Activated naive CD8-positive, alpha-beta T cell treated with anti-CD3 and anti-CD28 coated beads, Interleukin-2, amount 10 ng/mL, durations not matched to agents 7 days and 5 days (primary cell): ENCODE measurements around the gene ADAMTS18. TPM values are rescaled to one million over a fixed set of nuclear protein-coding genes. Genes with fewer than 3 reads are reported as not detected.

Experiments used
- ATAC-seq: fragments of 150-1000 bp; cut with Tn5 transposase; one replicate; pipeline ENCODE4 v1.10.0; 2021; ENCODE audit warnings: low read depth, moderate library complexity
- POLR2A ChIA-PET: fragments of 350-600 bp; sonication (Branson Sonifier 250); formaldehyde crosslinking; loops from one replicate; lab custom pipeline; 2021; ENCODE audit warnings: antibody characterized with exemption; lab: Charles Lee
- DNase-seq: peaks from one replicate; pipeline ENCODE4 v3.0.0; 2021
- H3K27ac Mint-ChIP-seq: one replicate; pipeline ENCODE4 v1.8.0; 2022; ENCODE audit warnings: mild to moderate bottlenecking, mixed read lengths
- H3K27me3 Mint-ChIP-seq: one replicate; pipeline ENCODE4 v1.8.0; 2022; ENCODE audit warnings: mild to moderate bottlenecking, moderate library complexity, mixed read lengths
- H3K36me3 Mint-ChIP-seq: one replicate; pipeline ENCODE4 v1.8.0; 2021; ENCODE audit warnings: mild to moderate bottlenecking, mixed read lengths
- H3K4me1 Mint-ChIP-seq: one replicate; pipeline ENCODE4 v1.8.0; 2021; ENCODE audit warnings: mixed read lengths
- H3K4me3 Mint-ChIP-seq: one replicate; pipeline ENCODE4 v1.8.0; 2022; ENCODE audit warnings: mild to moderate bottlenecking, moderate library complexity, mixed read lengths
- H3K9me3 Mint-ChIP-seq: one replicate; pipeline ENCODE4 v1.8.0; 2021; ENCODE audit warnings: mixed read lengths
- total RNA-seq, 2 experiments: library from RNA; stranded (reverse); gene quantifications; one replicate each; pipeline ENCODE4 v1.2.3, GENCODE V29; 2021

ADAMTS18 gene
- total RNA-seq, 2 experiments from 2014 or later: not detected

DNA sequence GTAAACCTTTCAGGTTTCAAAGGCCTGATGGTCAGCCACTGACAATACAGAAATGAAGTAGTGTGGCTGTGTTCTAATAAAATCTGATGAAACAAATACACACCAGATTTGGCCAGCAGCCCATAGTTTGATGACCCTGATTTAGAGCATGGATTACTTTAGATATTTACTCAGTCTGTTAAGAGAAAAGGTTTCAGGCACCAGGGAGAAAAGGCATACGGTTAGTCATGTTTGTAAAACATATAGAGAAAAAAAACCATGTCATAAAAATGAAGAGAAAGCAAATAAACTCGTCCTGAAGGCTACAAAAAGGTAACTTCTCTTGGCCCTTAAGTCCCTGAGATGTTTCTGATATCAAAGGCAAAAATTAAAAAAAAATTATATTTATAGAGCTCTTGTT is 112.1 kb downstream of the ADAMTS18 start:
- Mint-ChIP-seq H3K27me3 (no peaks in the 10 kb centered on the region), H3K9me3 (no peaks in the 10 kb centered on the region), H3K4me1 (no peaks in the 10 kb centered on the region), H3K36me3 (no peaks in the 10 kb centered on the region), H3K27ac (no peak overlapping the region), H3K4me3 (no peak overlapping the region)
- ATAC-seq: no peak
- POLR2A ChIA-PET: no interaction called here
- DNase-seq: no peak

DNA sequence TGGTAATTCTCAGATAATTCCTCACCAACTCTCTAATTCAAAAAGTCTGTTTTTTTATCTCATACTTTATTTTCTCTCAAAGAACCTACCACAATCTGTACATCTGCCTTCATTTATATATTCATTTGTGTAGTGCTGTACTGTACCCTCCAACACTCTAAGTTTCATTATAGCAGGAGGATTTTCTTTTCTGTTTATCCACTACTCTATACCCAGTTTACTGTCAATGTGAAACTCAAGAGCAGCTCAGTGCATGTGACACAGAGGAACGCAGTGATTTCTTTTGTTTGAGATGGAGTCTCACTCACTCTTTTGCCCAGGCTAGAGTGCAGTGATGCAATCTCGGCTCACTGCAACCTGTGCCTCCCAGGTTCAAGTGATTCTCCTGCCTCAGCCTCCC is 117.8 kb downstream of the ADAMTS18 start:
- no peaks in the 10 kb centered on the region for H3K4me1 Mint-ChIP-seq
- POLR2A ChIA-PET: no interaction called here
- H3K27ac Mint-ChIP-seq: no peak overlapping the region
- no peak overlapping the region for H3K4me3 Mint-ChIP-seq
- no peaks in the 10 kb centered on the region for H3K36me3 Mint-ChIP-seq
- H3K9me3 Mint-ChIP-seq: no peaks in the 10 kb centered on the region
- no peak for DNase-seq
- no peaks in the 10 kb centered on the region for H3K27me3 Mint-ChIP-seq
- ATAC-seq: no peak

DNA sequence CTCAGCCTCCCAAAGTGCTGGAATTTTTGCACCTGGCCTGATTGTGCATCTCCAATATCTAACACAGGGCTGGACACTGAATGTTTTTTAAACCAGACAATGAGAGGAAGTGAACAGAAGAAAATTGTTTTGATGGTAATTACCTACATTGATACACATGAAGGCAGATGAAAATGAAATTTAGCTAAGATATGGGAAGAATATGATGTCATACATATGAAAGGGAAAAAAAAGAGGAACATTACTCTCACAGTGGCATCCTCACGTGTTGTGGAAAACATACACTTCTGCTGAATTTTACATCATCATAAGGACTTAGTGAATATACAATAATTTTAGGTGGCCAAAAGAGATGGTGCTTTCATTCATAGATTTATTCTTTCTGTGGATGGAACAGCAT is 124.0 kb downstream of the ADAMTS18 start:
- no peak overlapping the region for H3K4me3 Mint-ChIP-seq
- H3K27ac Mint-ChIP-seq: no peak overlapping the region
- H3K9me3 Mint-ChIP-seq: no peaks in the 10 kb centered on the region
- DNase-seq (no peak), ATAC-seq (no peak)
- peaks cover 1% of the 10 kb centered on the region for H3K4me1 Mint-ChIP-seq
- H3K36me3 Mint-ChIP-seq: no peaks in the 10 kb centered on the region
- POLR2A ChIA-PET: no interaction called here
- no peaks in the 10 kb centered on the region for H3K27me3 Mint-ChIP-seq

DNA sequence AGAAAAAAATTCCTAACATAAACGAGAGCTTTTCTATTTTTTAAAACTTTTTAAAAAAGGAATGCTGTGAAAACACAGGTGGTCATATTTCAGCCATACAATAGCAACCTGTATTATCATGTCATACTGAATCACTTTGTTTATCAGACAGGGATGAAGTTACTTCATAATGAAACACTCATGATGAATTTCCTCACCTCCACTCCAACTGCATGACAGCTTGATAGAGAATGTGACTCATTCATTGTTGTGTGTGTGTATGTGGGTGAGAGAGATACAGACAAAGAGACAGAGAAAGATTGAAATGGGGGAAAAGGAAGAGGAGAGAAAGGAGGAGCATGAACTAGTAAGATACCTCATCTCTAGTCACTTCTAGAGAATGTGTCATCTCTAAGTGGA is 126.7 kb downstream of the ADAMTS18 start:
- POLR2A ChIA-PET: no interaction called here
- Mint-ChIP-seq H3K9me3 (no peaks in the 10 kb centered on the region), H3K36me3 (no peaks in the 10 kb centered on the region), H3K27ac (no peak overlapping the region), H3K4me1 (peaks cover 1% of the 10 kb centered on the region), H3K27me3 (no peaks in the 10 kb centered on the region), H3K4me3 (no peak overlapping the region)
- DNase-seq: no peak
- ATAC-seq: no peak

DNA sequence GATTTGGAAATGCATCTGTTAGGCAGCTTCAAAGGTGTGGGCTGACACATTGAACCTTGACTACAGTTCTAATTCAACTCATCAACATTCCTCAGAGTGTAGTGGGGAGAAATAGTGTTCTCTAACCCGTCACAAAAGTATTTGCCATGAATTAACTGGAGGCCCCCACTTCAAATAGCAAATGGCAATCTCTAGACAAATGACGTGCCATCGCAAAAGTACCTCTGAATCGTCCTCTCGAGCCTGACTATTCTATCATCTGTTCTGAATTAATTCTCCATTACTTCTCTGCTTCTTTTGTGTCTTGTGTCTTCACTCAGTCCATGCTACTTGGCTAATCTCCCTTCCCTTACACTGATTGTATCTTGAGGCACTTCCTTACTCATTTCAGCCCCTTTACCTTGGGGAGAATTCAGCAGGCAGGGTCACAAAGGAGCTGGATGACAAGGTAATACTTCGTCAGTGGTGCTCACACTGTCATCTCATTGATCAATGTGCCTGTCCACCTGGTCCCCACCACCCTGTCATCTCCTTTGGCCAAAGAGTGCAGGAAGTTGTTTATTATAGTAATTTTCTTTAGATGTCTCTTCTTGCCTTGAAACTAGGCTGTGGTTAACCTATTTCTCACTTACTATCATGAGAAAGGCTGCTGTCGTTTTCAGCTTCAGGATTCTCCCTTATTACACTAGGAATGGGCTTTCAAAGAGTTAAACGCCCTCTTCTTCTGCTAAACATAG is 127.2 kb downstream of the ADAMTS18 start:
- ATAC-seq (no peak), DNase-seq (no peak)
- H3K27me3 Mint-ChIP-seq: no peaks in the 10 kb centered on the region
- H3K4me1 Mint-ChIP-seq: peaks cover 1% of the 10 kb centered on the region
- H3K27ac Mint-ChIP-seq: no peak overlapping the region
- POLR2A ChIA-PET: no interaction called here
- H3K9me3 Mint-ChIP-seq: no peaks in the 10 kb centered on the region
- H3K4me3 Mint-ChIP-seq: no peak overlapping the region
- no peaks in the 10 kb centered on the region for H3K36me3 Mint-ChIP-seq

DNA sequence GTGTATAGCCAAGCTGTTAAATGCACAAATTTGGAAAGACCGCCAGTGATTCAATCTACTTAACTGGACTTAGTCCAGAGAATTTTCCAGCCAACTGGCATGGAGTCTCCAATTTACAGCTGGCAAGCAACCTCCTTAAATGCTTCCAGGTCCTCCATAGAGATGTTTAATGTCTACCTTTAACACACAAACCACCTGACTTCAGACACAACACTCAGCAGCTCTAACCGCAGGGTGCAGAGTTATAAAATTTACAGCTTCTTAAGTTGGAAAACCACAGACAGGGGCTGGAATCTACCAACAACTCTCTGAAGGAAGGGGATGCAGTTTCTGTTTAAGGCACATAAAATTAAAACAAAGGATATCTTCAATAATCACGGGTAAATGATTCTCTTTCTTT is 128.8 kb downstream of the ADAMTS18 start:
- peaks cover 1% of the 10 kb centered on the region for H3K4me1 Mint-ChIP-seq
- ATAC-seq (no peak), DNase-seq (no peak)
- no peak overlapping the region for H3K27ac Mint-ChIP-seq
- H3K9me3 Mint-ChIP-seq: no peaks in the 10 kb centered on the region
- no peak overlapping the region for H3K4me3 Mint-ChIP-seq
- POLR2A ChIA-PET: no interaction called here
- no peaks in the 10 kb centered on the region for H3K27me3 Mint-ChIP-seq
- no peaks in the 10 kb centered on the region for H3K36me3 Mint-ChIP-seq

DNA sequence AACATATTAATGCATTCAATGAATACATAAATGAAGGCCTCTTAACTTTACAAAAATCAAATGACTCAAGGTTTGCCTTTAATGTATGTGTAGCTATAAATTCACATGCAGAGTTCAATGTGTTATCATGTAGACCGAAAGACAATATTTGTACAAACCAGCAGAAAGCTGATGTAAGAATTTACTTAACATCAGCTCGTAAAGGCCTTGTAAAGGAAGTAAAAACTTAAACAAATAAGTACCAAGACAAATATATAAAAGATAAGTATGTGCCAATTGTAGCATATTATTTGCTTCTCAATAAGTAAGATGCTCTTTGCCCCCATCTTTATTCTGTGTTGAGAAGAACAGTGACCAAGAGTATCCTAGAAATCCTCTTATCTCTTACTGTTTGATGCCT is 130.0 kb downstream of the ADAMTS18 start:
- H3K36me3 Mint-ChIP-seq: no peaks in the 10 kb centered on the region
- POLR2A ChIA-PET: no interaction called here
- no peak overlapping the region for H3K4me3 Mint-ChIP-seq
- H3K4me1 Mint-ChIP-seq: peaks cover 1% of the 10 kb centered on the region
- DNase-seq (no peak), ATAC-seq (no peak)
- H3K9me3 Mint-ChIP-seq: no peaks in the 10 kb centered on the region
- no peak overlapping the region for H3K27ac Mint-ChIP-seq
- H3K27me3 Mint-ChIP-seq: peaks cover 3% of the 10 kb centered on the region

DNA sequence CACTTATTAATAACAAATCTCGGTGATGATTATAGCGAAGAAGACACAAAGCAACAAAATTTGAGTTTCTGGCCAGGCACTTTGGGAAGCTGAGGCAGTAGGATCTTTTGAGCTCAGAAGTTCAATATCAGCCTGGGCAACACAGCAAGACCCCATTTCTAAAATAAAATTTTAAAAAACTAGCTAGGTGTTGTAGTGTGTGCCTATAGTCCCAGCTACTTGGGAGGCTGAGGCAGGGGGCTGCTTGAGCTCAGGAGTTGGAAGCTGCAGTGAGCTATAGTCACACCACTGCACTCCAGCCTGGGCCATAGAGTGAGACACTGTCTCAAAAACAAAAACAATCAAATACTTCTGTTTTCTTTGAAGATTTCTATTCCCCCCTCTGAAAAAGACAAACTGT is 130.7 kb downstream of the ADAMTS18 start:
- no peak overlapping the region for H3K4me3 Mint-ChIP-seq
- peaks cover 1% of the 10 kb centered on the region for H3K4me1 Mint-ChIP-seq
- H3K9me3 Mint-ChIP-seq: no peaks in the 10 kb centered on the region
- no peaks in the 10 kb centered on the region for H3K36me3 Mint-ChIP-seq
- ATAC-seq: no peak
- POLR2A ChIA-PET: no interaction called here
- no peak overlapping the region for H3K27ac Mint-ChIP-seq
- DNase-seq: no peak
- peaks cover 3% of the 10 kb centered on the region for H3K27me3 Mint-ChIP-seq

DNA sequence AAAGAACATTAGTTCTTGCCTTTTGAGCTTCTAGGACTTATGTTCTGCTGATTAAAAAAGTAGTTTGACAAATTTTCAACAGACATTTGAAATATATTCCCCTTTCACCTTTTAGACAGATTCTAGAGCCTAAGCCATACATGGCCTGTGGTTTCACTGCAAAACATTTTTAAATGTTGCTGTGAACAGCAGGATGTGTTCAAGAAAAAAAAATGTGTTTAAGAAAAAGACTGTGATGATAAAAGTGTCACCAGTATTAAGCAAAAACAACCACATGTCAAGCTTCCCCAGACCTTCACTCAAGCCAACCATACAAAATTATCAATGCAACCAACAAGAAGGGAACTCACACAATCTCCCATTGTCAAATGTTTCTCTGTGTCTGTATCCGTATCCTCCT is 132.2 kb downstream of the ADAMTS18 start:
- peaks cover 1% of the 10 kb centered on the region for H3K4me1 Mint-ChIP-seq
- no peaks in the 10 kb centered on the region for H3K36me3 Mint-ChIP-seq
- POLR2A ChIA-PET: no interaction called here
- no peaks in the 10 kb centered on the region for H3K9me3 Mint-ChIP-seq
- ATAC-seq (no peak), DNase-seq (no peak)
- peaks cover 3% of the 10 kb centered on the region for H3K27me3 Mint-ChIP-seq
- H3K27ac Mint-ChIP-seq: no peak overlapping the region
- H3K4me3 Mint-ChIP-seq: no peak overlapping the region

DNA sequence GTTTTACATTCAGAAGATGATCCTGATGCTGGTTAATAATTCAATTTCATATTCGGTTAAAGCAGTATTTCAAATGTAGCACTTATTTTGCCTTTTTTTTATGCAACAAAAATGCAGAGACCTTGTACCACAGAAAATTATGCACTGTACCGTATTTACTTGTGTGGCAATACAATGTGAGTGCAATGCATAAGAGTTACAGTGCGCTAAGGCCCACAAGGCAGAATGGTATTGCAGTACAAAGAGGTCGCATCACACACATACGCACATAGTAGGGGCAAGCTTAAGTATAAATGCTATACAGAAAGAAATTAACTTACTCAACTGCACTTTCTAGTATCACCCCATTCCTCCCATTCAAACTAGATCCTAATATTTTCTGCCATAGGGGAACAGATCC is 132.6 kb downstream of the ADAMTS18 start:
- POLR2A ChIA-PET: interaction anchor here (0.6 kb wide), 1 partner anchor 765 kb away, joined by 4 read pairs; no protein-coding TSS in a partner anchor
- no peak for ATAC-seq
- H3K9me3 Mint-ChIP-seq: no peaks in the 10 kb centered on the region

DNA sequence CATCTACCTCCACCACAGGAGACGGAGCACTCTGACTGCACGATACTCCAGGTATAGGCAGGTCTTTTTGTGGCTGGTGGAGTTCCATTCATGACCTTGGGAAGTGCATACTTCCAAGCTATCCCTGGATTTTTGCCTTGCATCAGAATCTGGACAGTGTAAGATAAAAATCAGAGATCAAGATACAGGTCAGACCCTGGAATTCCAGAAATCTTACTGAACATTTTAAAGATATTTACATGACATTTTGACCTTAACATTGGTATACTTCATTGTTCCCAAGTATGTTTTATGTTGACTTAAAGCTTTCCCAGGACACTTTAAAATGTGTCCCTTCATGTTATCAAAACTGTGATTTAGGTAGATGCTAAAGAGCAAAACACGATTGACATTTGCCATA is 134.6 kb downstream of the ADAMTS18 start:
- no peak for ATAC-seq
- Mint-ChIP-seq H3K4me3 (no peak overlapping the region), H3K36me3 (no peaks in the 10 kb centered on the region), H3K27me3 (peaks cover 3% of the 10 kb centered on the region), H3K4me1 (no peaks in the 10 kb centered on the region), H3K9me3 (no peaks in the 10 kb centered on the region), H3K27ac (no peak overlapping the region)
- POLR2A ChIA-PET: no interaction called here
- no peak for DNase-seq

More for the DNA sequence above, 132.6 kb downstream of the ADAMTS18 start:
- DNase-seq: no peak
- Mint-ChIP-seq H3K4me3 (no peak overlapping the region), H3K36me3 (no peaks in the 10 kb centered on the region), H3K27me3 (peaks cover 3% of the 10 kb centered on the region), H3K27ac (no peak overlapping the region), H3K4me1 (no peaks in the 10 kb centered on the region)

DNA sequence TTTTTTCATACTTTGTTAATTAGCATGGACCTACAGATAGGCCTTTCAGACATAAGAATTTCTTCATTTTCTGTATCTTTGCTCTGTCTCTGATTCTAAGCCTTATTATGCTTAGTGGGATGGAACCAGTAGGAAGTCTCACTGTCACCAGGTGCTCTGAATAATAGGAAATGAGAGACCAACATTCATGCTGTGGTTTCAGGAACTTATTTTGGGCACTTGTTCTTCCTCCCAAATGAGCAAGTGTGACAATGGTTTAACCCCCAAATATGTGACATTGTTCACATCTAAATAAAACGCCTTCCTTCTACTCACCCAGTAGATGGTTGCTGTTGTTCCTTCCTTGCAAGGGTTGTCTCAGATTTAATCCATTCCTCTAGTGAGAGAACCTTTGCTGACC is 135.4 kb downstream of the ADAMTS18 start:
- Mint-ChIP-seq H3K27me3 (peaks cover 4% of the 10 kb centered on the region), H3K27ac (no peak overlapping the region), H3K4me3 (no peak overlapping the region), H3K36me3 (no peaks in the 10 kb centered on the region), H3K9me3 (no peaks in the 10 kb centered on the region), H3K4me1 (no peaks in the 10 kb centered on the region)
- ATAC-seq: no peak
- no peak for DNase-seq
- POLR2A ChIA-PET: no interaction called here

DNA sequence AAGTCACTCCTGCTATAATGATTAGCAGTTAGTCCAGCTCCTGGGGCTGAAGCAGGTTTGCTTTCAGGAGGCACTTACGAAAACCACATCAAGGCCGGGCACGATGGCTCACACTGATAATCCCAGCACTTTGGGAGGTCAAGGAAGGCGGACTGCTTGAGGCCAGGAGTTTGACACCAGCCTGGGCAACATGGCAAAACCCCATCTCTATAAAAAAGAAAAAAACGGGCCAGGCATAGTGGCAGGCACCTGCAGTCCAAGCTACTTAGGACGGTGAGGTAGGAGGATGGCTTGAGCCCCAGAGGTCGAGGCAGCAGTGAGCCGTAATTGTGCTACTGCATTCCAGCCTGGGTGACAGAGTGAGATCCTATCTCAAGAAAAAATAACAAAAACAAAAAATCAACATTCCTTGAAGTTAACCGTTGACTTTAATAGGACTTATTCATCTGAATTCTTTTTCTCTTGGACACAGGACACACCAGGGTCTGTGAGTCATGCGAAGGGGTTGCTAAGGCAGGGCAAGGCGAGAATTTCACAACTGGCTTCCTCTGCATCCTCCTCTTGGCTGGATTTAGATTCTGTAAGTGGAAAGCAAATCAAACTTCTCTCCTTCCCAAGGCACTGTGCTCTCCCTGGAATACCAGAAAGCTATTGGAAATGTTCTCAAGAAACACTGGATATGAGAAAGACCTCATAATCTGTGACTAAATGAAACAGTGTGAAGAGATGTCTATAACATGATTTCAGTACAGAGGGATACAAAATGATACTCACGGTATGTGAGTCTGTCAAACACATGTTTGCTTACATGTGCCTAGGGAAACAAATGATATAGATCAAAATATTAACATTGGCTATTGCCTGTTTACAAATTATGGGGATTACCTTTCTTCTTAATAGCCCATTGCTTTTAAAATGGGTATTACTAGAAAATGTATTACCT is 136.1 kb downstream of the ADAMTS18 start:
- Mint-ChIP-seq H3K4me3 (no peak overlapping the region), H3K9me3 (no peaks in the 10 kb centered on the region), H3K27me3 (peaks cover 5% of the 10 kb centered on the region), H3K27ac (no peak overlapping the region), H3K36me3 (no peaks in the 10 kb centered on the region), H3K4me1 (no peaks in the 10 kb centered on the region)
- no peak for ATAC-seq
- no peak for DNase-seq
- POLR2A ChIA-PET: no interaction called here

DNA sequence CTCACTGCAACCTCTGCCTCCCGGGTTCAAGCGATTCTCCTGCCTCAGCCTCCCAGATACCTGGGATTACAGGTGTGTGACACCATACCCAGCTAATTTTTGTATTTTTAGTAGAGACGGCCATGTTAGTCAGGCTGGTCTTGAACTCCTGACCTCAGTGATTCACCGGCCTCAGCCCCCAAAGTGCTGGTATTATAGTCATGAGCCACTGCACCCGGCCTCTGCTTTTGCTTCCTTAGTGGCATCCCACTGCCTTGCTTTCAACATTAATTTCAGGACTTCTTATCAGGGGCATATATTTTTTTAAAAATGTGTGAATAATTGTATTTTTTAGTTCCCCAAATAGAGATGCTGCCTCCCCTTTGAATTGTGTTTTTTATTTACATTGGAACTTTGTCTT is 136.8 kb downstream of the ADAMTS18 start:
- H3K4me1 Mint-ChIP-seq: no peaks in the 10 kb centered on the region
- H3K9me3 Mint-ChIP-seq: no peaks in the 10 kb centered on the region
- H3K36me3 Mint-ChIP-seq: no peaks in the 10 kb centered on the region
- H3K27ac Mint-ChIP-seq: no peak overlapping the region
- POLR2A ChIA-PET: no interaction called here
- H3K4me3 Mint-ChIP-seq: no peak overlapping the region
- no peak for DNase-seq
- ATAC-seq: no peak
- peaks cover 5% of the 10 kb centered on the region for H3K27me3 Mint-ChIP-seq
